ENCODE data around the gene RBM34. TPM values are rescaled to one million over a fixed set of nuclear protein-coding genes. Genes with fewer than 3 reads are reported as not detected.
"Not testable (repeated sequence)": the region's sequence is repeated elsewhere in the genome, so short reads cannot be mapped to it uniquely, and the experiment has no call there.

RBM34 gene
- total RNA-seq, 1 experiment from 2014 or later = 96.5 TPM

GRCh38 chr1:235098547-235098946 is 62.5 kb downstream of the RBM34 start:
- Mint-ChIP-seq H3K4me3 (ENCODE audit: unreplicated experiment) (no peak overlapping the region), H3K4me1 (ENCODE audit: low read depth, unreplicated experiment) (peaks cover 7% of the 10 kb centered on the region), H3K27ac (ENCODE audit: unreplicated experiment) (no peak overlapping the region), H3K9me3 (ENCODE audit: unreplicated experiment) (no peaks in the 10 kb centered on the region), H3K36me3 (ENCODE audit: insufficient read depth, unreplicated experiment) (peaks cover 6% of the 10 kb centered on the region), H3K27me3 (ENCODE audit: insufficient read depth, unreplicated experiment) (no peaks in the 10 kb centered on the region)
- Histone ChIP-seq H3K4me1 (no peaks in the 10 kb centered on the region), H3K4me3 (ENCODE audit: low read depth, low read length) (no peak overlapping the region), H3K9me3 (no peaks in the 10 kb centered on the region; the same call in 1 of the 2 replicates), H3K27me3 (replicated peaks; ENCODE audit: control insufficient read depth, insufficient read depth, low read length) (no peaks in the 10 kb centered on the region), H3K36me3 (ENCODE audit: control insufficient read depth, insufficient read depth, low read length) (no peaks in the 10 kb centered on the region)
- ChIA-PET CTCF (no interaction called here), POLR2A (no interaction called here)
- BruUV-seq (replicated peaks) = no TSS peak
- no peak for DNase-seq
- TF ChIP-seq, protein P1, sequence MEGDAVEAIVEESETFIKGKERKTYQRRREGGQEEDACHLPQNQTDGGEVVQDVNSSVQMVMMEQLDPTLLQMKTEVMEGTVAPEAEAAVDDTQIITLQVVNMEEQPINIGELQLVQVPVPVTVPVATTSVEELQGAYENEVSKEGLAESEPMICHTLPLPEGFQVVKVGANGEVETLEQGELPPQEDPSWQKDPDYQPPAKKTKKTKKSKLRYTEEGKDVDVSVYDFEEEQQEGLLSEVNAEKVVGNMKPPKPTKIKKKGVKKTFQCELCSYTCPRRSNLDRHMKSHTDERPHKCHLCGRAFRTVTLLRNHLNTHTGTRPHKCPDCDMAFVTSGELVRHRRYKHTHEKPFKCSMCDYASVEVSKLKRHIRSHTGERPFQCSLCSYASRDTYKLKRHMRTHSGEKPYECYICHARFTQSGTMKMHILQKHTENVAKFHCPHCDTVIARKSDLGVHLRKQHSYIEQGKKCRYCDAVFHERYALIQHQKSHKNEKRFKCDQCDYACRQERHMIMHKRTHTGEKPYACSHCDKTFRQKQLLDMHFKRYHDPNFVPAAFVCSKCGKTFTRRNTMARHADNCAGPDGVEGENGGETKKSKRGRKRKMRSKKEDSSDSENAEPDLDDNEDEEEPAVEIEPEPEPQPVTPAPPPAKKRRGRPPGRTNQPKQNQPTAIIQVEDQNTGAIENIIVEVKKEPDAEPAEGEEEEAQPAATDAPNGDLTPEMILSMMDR (IDR thresholded peaks at IDR 0.05; ENCODE audit: insufficient read depth in 1 of 2, low read depth in 1 of 2, low read length in 1 of 2, severe bottlenecking in 1 of 2, unreplicated experiment in 1 of 2) = no peak
- intact Hi-C loops (cut with micrococcal nuclease; ENCODE audit: unreplicated experiment) = no loop called here

- CTCF ChIA-PET = interaction anchor here (0.7 kb wide), 1 partner anchor 111 kb away, joined by 3 read pairs; no protein-coding TSS in a partner anchor
These were observed 63.5 kb downstream of the RBM34 start for GRCh38 chr1:235097501-235097900.

DNA sequence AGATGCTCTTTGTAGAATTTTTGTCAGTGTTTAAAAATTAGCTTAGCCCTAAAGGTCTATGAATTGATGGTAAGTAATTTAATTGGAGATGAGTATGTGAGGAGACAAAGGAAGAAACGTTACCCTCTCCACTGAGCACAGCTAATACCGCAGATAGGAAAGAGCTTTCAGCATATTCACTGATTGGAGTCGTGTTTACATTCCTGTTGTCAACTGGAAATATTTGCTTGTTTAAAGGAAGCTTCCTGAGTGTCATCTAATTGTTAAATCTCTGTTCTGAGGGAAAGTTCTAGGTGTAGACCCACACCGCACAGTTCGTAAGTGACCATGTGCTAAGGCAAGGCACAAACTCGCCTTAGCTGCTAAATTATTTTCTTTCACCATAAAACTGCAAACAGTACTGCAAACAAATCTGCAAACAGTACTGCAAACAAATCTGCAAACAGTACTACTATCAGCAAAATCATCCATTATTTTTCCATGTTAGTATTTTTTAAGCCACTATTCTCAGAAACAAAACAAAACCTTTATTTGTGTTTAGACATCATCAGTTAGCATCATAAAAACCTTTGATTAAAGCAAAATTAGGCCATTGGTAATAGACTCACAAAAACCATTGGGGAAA is 65.0 kb downstream of the RBM34 start:
- peaks cover 6% of the 10 kb centered on the region for H3K36me3 Mint-ChIP-seq (ENCODE audit: insufficient read depth, unreplicated experiment)
- H3K9me3 Mint-ChIP-seq (ENCODE audit: unreplicated experiment) = no peaks in the 10 kb centered on the region
- TF ChIP-seq, protein P1 (IDR thresholded peaks at IDR 0.05; ENCODE audit: insufficient read depth in 1 of 2, low read depth in 1 of 2, low read length in 1 of 2, severe bottlenecking in 1 of 2, unreplicated experiment in 1 of 2) = no peak
- peaks cover 9% of the 10 kb centered on the region for H3K4me1 Mint-ChIP-seq (ENCODE audit: low read depth, unreplicated experiment)
- no peak overlapping the region for H3K27ac Mint-ChIP-seq (ENCODE audit: unreplicated experiment)
- H3K9me3 ChIP-seq = no peaks in the 10 kb centered on the region; the same call in 1 of the 2 replicates
- no peaks in the 10 kb centered on the region for H3K36me3 ChIP-seq (ENCODE audit: control insufficient read depth, insufficient read depth, low read length)
- no peak overlapping the region for H3K4me3 Mint-ChIP-seq (ENCODE audit: unreplicated experiment)
- BruUV-seq (replicated peaks) = no TSS peak
- H3K27me3 Mint-ChIP-seq (ENCODE audit: insufficient read depth, unreplicated experiment) = no peaks in the 10 kb centered on the region
- ChIA-PET POLR2A (no interaction called here), CTCF (interaction anchor here (0.6 to 1.1 kb wide), 3 partner anchors 75 to 126 kb away, joined by 3 to 9 read pairs (median 4); no protein-coding TSS in a partner anchor)
- no peaks in the 10 kb centered on the region for H3K27me3 ChIP-seq (replicated peaks; ENCODE audit: control insufficient read depth, insufficient read depth, low read length)
- DNase-seq = no peak
- H3K4me1 ChIP-seq = no peaks in the 10 kb centered on the region
- H3K4me3 ChIP-seq (ENCODE audit: low read depth, low read length) = no peak overlapping the region
- intact Hi-C loops (cut with micrococcal nuclease; ENCODE audit: unreplicated experiment) = no loop called here

More at GRCh38 chr1:235097501-235097900, 63.5 kb downstream of the RBM34 start:
- POLR2A ChIA-PET; H3K27ac Mint-ChIP-seq (ENCODE audit: unreplicated experiment); H3K4me1 Mint-ChIP-seq (ENCODE audit: low read depth, unreplicated experiment); BruUV-seq (replicated peaks); H3K9me3 Mint-ChIP-seq (ENCODE audit: unreplicated experiment); H3K4me3 ChIP-seq (ENCODE audit: low read depth, low read length); H3K9me3 ChIP-seq; H3K4me3 Mint-ChIP-seq (ENCODE audit: unreplicated experiment); DNase-seq; H3K36me3 Mint-ChIP-seq (ENCODE audit: insufficient read depth, unreplicated experiment); H3K27me3 ChIP-seq (replicated peaks; ENCODE audit: control insufficient read depth, insufficient read depth, low read length); intact Hi-C loops (cut with micrococcal nuclease; ENCODE audit: unreplicated experiment); H3K27me3 Mint-ChIP-seq (ENCODE audit: insufficient read depth, unreplicated experiment); H3K36me3 ChIP-seq (ENCODE audit: control insufficient read depth, insufficient read depth, low read length); H3K4me1 ChIP-seq: not testable (repeated sequence)
